ENCODE results near the gene HS3ST1.
A peak's percentile ranks its signal among the peaks of the same experiment; 100 is the strongest.

Gene HS3ST1

DNA sequence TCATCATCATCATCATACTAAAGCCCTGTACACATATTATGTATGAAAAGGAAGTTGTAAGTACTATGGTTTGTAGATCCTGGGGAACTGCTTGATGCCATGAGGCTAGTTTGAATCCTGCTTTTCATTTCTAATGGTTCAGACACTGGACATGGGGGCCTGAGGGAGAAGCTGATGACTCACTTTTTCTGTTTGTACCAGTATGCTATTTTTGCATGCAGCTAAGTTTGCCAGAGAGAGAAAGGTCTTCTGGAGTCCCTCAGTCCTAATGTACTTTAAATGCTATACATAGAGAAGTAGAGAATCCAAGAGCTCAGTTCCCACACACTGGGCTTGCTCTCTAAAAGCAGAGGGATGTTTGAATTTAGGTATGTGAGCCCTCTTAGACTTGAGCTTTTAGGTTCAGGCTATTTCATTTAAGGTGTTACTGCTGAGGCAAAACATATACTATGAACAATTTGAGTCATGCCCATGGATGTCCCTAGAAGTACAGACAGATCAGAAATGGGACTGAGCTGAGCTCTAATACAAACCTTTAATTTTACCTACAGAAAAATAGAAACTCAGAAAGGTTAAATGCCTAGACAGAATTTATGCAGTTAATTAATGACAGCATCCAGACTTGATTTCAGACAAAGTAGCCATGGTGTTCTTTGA, 17.6 kb upstream of the HS3ST1 start:
- H3K4me3 ChIP-seq (ENCODE audit: low read length), result no peak overlapping the region
- no peak for TF ChIP-seq ZNF274 (IDR thresholded peaks at IDR 0.05; ENCODE audit: low read depth, low read length)

DNA sequence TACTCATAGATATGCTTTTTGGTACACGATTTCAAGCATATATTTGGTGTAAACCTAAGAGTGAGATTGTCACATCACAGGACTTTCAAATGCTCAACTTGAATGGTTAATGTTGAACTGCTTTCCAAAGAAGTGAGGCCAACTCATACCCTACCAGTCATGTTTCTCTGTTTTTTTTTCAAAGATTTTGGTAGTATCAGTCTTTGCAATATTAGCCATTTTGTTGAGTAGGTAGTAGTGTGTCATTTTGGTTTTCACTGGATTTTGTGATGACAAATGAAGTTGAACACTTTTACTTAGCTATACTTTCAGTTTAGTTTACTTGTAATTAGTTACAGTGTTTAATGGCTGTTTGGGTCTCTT, 12.5 kb upstream of the HS3ST1 start:
- no peak overlapping the region for H3K4me3 ChIP-seq (ENCODE audit: low read length)
- TF ChIP-seq ZNF274 (IDR thresholded peaks at IDR 0.05; ENCODE audit: low read depth, low read length), result no peak

DNA sequence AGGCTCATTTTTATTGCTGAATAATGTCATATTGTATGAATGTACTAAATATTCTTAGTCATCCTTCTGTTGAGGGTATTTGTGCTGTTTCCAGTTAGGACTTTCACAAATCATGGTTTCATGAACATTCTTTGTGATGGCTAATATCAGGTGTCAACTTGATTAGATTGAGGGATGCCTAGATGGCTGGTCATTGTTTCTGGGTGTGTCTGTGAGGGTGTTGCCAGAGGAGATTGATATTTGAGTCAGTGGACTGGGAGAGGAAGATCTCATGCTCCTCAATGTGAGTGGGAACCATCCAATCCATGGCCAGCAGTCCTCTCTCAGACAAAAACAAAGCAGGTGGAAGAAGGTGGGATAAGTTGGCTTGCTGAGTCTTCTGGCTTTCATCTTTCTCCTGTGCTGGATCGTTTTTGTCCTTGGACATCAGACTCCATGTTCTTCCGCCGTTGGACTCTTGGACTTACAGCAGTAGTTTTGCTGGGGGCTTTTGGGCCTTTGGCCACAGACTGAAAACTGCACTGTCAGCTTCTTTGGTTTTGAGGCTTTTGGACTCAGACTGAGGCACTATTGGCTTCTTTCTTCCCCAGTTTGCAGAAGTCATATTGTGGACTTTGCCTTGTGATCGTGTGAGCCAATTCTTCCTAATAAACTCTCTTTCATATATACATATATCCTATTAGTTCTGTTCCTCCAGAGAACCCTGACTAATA, 11.9 kb upstream of the HS3ST1 start:
- no peak for TF ChIP-seq ZNF274 (IDR thresholded peaks at IDR 0.05; ENCODE audit: low read depth, low read length)
- no peak overlapping the region for H3K4me3 ChIP-seq (ENCODE audit: low read length)

DNA sequence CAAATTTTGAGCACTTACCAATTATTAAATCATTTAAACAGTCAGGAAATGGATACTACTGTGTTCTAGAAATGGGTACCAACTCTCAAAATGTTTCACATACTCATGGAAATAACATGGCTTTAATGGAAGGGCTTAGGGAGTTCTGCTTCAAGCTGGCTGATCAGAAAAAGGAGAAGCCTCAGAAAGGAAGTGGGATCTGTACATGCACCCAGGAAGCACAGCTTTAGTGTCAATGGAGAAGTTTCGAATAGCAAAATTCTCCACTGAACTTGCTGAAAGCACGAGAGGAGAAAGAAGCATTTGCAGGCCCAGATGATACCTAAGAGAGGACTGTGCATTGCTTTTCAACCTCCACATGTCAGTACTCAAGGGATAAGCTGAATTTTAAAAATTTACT, 11.1 kb upstream of the HS3ST1 start:
- no peak for TF ChIP-seq ZNF274 (IDR thresholded peaks at IDR 0.05; ENCODE audit: low read depth, low read length)
- H3K4me3 ChIP-seq (ENCODE audit: low read length), result no peak overlapping the region

DNA sequence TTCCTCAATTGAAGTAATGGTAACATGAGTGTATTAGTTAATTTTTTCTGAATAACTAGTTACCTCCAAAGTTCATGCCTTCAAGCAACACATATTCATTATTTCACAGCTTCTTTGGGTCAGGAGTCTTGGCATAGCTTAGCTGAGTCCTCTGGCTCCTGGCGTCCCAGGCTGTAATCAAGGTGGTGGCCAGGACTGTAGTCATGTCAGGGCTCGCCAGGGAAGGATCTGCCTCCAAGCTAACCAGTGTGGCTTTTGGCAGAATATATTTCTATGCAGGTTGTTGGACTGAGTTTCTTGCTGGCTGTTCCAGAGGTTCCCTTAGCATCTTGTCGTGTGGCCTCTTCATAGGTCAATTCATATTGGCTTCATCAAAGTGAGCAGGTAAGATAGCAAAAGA, 10.0 kb upstream of the HS3ST1 start:
- H3K4me3 ChIP-seq (ENCODE audit: low read length), result no peak overlapping the region
- TF ChIP-seq ZNF274 (IDR thresholded peaks at IDR 0.05; ENCODE audit: low read depth, low read length), result no peak

DNA sequence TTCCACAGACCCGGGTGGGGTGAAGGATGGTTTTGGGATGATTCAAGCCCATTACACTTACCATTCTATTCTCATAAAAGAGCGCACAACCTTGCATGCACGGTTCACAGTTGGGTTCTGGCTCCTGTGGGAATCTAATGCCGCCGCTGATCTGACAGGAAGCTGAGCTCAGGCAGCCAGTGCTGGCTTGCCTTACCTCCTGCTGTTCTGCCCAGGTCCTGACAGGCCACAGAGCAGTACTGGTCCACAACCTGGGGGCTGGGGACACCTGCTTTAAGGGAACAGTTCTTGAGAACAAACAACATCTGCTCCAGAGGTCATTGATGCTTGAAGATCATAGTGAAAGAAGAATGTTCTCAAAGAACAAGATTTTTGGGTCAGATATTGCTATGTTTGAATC, 8.0 kb upstream of the HS3ST1 start:
- no peak for TF ChIP-seq ZNF274 (IDR thresholded peaks at IDR 0.05; ENCODE audit: low read depth, low read length)
- no peak overlapping the region for H3K4me3 ChIP-seq (ENCODE audit: low read length)

DNA sequence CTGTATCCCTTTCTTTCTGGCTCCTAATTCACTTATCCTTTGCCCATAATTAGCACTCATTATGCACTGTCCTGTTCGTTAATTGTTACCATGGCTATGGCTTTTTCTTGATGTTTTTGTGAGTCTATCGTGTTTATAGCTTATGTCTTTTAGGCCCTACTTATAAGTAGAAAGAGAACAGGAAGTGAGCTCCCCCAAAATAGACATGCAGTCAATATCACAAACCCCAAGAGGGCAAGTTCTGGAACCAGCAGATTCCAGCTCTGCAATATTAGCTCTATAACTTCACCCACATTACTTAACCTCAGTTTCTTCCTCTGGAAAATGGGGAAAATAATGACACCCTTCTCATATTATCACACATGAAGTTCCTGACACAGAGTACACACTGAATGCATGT, 7.4 kb upstream of the HS3ST1 start:
- TF ChIP-seq ZNF274 (IDR thresholded peaks at IDR 0.05; ENCODE audit: low read depth, low read length), result no peak
- H3K4me3 ChIP-seq (ENCODE audit: low read length), result no peak overlapping the region

DNA sequence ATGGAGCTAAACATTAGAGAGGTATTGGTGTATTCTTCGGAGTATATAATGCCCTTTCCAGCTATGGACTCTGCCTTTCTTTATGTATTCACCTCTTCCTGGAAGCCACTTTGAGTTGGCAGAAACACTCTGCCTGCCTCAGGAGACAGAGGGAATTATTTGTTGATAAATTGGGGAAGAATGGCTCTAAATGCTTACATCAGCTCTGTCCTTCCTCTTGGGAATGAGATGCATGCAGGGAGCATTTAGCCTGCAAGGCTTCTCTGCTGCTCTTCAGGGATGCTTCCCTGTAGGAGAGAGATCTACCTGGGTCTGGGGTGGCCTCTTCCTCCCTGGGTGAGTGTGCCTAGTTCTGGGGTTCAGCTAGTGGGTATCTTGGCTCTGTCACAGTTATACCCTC, 6.9 kb upstream of the HS3ST1 start:
- no peak overlapping the region for H3K4me3 ChIP-seq (ENCODE audit: low read length)
- no peak for TF ChIP-seq ZNF274 (IDR thresholded peaks at IDR 0.05; ENCODE audit: low read depth, low read length)

DNA sequence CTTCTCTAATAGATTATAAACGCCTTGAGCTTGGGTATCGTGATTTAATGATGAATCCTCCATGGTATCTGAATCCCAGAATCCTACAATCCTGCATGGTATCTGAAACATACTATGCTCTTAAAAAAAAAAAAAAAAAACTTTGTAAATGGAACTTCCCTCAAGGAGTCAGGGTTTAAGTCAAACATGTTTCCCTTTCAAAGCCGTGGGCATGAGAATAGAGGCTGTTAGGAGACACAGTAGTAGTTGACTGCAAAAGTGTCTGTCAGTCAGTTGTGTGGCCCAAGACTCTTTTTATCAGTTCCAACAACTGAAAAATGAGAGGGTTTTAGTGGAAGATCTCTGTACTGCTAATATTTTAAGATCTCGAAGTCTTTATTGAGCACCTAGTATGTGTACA, 2.4 kb upstream of the HS3ST1 start:
- TF ChIP-seq ZNF274 (IDR thresholded peaks at IDR 0.05; ENCODE audit: low read depth, low read length), result no peak
- no peak overlapping the region for H3K4me3 ChIP-seq (ENCODE audit: low read length)

DNA sequence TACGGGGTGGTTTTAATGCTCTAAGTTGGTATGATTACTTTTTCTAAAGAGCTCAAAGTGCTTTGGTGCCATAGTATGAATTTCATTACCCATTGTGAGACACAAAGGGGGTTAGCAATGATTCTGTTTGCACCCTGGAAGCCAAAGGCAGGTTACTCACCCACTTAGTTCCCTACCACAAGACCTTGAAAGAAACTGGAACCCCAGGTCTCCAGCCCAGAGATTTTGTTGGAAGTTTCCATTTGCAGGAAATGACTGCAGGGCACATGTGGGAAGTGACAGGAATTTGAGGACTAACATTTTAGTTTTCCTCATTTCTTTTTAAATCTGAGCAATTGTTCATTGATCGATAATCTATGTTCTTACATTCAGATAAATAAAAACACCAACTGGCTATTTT, 1.8 kb upstream of the HS3ST1 start:
- H3K4me3 ChIP-seq (ENCODE audit: low read length), result no peak overlapping the region

DNA sequence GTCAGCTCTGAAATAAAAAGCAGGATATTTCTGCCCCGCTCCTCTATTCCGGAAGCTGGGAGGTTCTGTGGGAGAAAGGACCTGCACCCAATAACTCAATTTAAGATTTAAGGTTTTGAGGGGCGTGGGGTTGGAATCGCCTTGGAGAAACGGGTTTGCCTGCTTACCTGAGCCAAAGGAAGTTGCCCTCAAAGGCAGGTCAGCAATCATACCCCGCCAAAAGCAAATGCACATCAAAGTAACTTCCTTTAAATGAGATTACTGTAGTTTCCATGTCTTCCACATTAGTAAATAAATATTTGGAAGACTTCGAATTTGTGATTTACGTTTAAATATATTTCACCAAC, 978 bp upstream of the HS3ST1 start:
- peak overlapping the region; percentile 69; the same call in 1 of the 2 replicates for H3K4me3 ChIP-seq (ENCODE audit: low read length)
- TF ChIP-seq ZNF274 (IDR thresholded peaks at IDR 0.05; ENCODE audit: low read depth, low read length), result no peak

More for the DNA sequence above, 1.8 kb upstream of the HS3ST1 start:
- no peak for TF ChIP-seq ZNF274 (IDR thresholded peaks at IDR 0.05; ENCODE audit: low read depth, low read length)

DNA sequence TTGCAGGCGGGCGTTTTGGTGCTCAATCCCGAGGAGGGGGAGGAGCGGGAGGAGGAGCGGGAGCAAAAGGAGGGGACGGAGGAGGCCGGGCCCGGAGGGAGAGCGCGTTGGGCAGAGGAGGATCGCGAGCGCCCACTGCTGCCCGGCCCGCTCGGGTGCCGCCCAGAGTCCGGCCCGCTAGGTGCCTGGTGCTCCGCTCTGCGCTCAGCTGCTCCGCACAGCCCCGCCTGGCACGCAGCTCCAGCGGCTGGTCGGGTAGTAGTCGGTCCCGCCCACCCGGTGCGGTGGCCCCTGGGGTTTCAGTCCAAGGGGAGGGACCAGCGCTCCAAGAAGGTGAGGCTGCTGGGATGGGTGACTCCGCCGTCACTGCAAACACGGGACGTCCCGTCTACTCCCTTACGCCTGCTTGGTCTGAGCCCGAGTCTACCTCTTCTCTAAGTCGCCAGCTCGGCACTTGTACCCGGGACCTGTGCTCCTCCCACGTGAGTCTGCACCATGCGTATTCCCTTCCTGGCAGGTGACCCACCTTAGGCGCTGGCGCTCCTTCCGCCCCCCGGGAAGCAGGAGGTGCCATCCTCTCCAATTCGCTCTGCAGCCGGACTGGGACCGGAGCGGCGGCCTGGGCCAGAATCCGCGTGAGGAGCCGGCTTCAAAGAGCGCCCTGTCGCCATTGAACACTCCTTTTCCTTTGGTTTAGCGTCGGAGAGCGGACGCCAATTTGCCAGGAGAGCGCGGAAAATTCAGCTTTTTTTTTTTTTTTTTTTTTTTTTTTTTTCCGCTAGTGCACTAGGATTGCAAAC, 405 bp upstream of the HS3ST1 start:
- peak overlapping the region; percentile 69; the same call in 1 of the 2 replicates for H3K4me3 ChIP-seq (ENCODE audit: low read length)
- TF ChIP-seq ZNF274 (IDR thresholded peaks at IDR 0.05; ENCODE audit: low read depth, low read length), result no peak

DNA sequence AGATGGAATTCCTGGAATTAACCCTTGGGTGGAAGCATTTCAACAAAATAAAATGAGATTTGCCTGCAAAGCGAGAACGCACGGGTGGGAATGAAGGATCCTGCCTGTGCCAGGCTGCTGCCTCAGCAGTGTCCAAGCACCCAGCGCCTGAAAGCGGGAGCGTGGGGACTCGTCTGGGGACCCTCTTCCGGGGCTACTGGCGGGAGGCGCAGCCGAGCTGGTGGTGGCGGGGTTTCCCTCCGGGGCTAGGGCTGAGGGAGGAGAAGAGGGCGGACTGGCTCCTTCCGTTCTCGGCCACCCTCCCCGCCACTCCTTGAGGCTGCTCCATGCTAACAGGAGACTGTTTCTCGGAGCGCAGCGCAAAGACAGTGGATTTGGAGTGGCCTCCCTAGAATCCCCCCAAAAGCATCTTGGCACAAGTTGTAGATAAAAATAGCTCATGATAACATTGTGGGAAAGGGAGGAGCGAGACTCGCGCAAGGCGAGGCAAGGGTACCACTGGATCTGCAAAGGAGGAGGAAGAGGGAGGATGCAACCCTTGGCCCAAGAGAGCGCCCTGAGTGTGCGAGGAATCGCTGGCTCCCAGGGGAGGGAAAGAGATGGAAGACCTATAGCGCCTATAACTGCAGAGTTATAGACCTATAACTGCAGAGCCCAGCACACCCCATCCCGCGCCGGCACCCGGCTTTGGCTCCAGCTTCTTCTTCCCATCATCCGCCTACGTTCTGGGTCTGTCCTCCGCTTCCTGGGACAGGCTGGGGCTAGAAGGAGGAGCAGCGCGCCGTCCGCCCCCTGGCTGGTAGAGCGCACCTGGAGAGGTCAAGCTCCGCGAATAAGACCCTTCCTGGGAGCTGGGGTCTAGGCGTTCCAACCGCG, 1.3 kb downstream of the HS3ST1 start:
- no peak for TF ChIP-seq ZNF274 (IDR thresholded peaks at IDR 0.05; ENCODE audit: low read depth, low read length)
- peak overlapping the region; percentile 69; the same call in 1 of the 2 replicates for H3K4me3 ChIP-seq (ENCODE audit: low read length)

DNA sequence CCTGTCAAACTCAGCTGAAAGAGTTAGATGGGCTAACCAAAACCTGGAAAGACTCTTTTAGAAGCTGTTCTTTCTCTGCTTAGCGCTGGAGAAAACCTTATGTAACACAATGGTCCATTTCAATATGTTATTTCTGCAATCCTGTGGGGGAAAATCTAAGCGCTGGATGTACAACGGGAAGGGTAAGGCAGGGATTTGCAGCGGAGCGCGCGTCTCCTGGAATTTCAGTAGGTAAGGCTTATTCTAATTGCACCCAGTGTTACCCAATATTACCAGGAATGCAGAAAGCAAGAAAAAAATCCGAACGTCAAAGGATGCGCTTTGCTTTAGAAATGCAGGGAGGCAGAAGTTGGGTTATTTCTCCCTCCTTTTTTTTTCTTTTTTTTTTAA, 2.0 kb downstream of the HS3ST1 start:
- no peak for TF ChIP-seq ZNF274 (IDR thresholded peaks at IDR 0.05; ENCODE audit: low read depth, low read length)
- H3K4me3 ChIP-seq (ENCODE audit: low read length), result peak overlapping the region; percentile 69; the same call in 1 of the 2 replicates

Data from GM08714 (cell line).